ENCODE results near the gene RALB.
"Not testable (repeated sequence)": the region's sequence is repeated elsewhere in the genome, so short reads cannot be mapped to it uniquely, and the experiment has no call there.

GRCh38 chr2:120310841-120311240, 58.2 kb downstream of the RALB start:
- not testable (repeated sequence) for TF ChIP-seq POLR2AphosphoS5 (IDR thresholded peaks at IDR 0.05; ENCODE audit: low read depth, low read length); ATF3 (IDR thresholded peaks at IDR 0.05; ENCODE audit: insufficient read depth, low read depth, low read length); CEBPB (IDR thresholded peaks at IDR 0.05; ENCODE audit: low read depth, low read length); CTCF (IDR thresholded peaks at IDR 0.05; ENCODE audit: control extremely low read depth in 1 of 3, insufficient read depth in 1 of 3, low read depth in 1 of 3, low read length in 3 of 3); SRF (IDR thresholded peaks at IDR 0.05; ENCODE audit: low read depth, low read length); ATF2 (IDR thresholded peaks at IDR 0.05; ENCODE audit: low read length)
